Measurements from ENCODE around the gene SH3PXD2A. TPM values are rescaled to one million over a fixed set of nuclear protein-coding genes. Genes with fewer than 3 reads are reported as not detected.

The SH3PXD2A gene
- total RNA-seq, 1 experiment from 2014 or later = 4.5 TPM

DNA sequence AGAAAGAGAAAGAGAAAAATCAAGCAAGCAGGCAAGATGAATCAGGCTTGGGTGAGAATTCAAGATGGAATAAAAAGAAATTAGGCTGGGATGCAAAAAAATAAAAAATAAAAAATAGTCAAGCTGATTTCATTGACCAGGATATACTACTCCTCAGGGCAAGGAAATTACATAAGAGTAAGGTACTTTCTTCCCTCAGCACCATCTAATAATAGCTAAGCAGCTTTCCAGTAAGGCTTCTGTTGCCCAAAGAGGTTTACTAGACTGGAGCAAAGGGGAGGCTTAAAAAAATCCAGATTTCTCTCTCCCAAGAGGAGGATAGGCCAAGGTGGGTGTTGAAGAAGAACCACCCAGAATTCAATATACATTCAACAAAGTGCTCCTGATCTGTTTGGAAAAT is 268.3 kb downstream of the SH3PXD2A start:
- H3K23ac ChIP-seq (ENCODE audit: insufficient read length, low read depth, low read length) = no peak overlapping the region
- no peaks in the 10 kb centered on the region for H3K4me1 ChIP-seq (ENCODE audit: insufficient read depth, low read length)
- no peak overlapping the region for H4K5ac ChIP-seq (ENCODE audit: insufficient read length, low read depth, low read length)
- H3K9ac ChIP-seq (ENCODE audit: extremely low read depth, insufficient read length, low read length) = no peak overlapping the region
- no peaks in the 10 kb centered on the region for H3K79me2 ChIP-seq (ENCODE audit: insufficient read depth, low read length)
- no peaks in the 10 kb centered on the region for H3K27me3 ChIP-seq (ENCODE audit: insufficient read depth, low read length)
- no peak overlapping the region for H2BK12ac ChIP-seq (ENCODE audit: insufficient read length, low read depth, low read length)
- no peak for TF ChIP-seq CTCF (conservative IDR thresholded peaks at IDR 0.05)
- H3K4me2 ChIP-seq (ENCODE audit: insufficient read depth, insufficient read length, low read length) = no peak overlapping the region
- H2BK15ac ChIP-seq (ENCODE audit: low read depth, low read length) = no peak overlapping the region
- H3K4ac ChIP-seq (ENCODE audit: low read depth, low read length) = no peak overlapping the region
- H4K91ac ChIP-seq (ENCODE audit: insufficient read length, low read depth, low read length) = no peak overlapping the region
- H3K79me1 ChIP-seq (ENCODE audit: insufficient read depth, low read depth, low read length, poor library complexity, severe bottlenecking) = no peaks in the 10 kb centered on the region
- Mint-ChIP-seq H3K4me3 (no peak overlapping the region), H3K9me3 (peaks cover 0 to 6% of the 10 kb centered on the region in 2 experiments; a peak in 3 of 5 replicates), H3K27ac (no peak overlapping the region), H3K4me1 (no peaks in the 10 kb centered on the region), H3K36me3 (ENCODE audit: insufficient read depth in 1 of 3, low read depth in 3 of 3) (peaks cover 0 to 4% (median 0%) of the 10 kb centered on the region in 3 experiments; a peak in 1 of 7 replicates), H3K27me3 (ENCODE audit: low read depth) (peaks cover 1% of the 10 kb centered on the region; the same call in 1 of the 2 replicates)
- H3K56ac ChIP-seq (ENCODE audit: insufficient read length, low read depth, low read length) = no peak overlapping the region
- no peak overlapping the region for H4K8ac ChIP-seq (replicated peaks; ENCODE audit: insufficient read length, low read depth, low read length)
- no peak overlapping the region for H3K27ac ChIP-seq (ENCODE audit: insufficient read length, low read depth, low read length)
- no peak overlapping the region for H2AK5ac ChIP-seq (ENCODE audit: insufficient read length, low read length)
- H3T11ph ChIP-seq (ENCODE audit: low read length) = no peak overlapping the region
- no peak overlapping the region for H2BK120ac ChIP-seq (ENCODE audit: low read depth, low read length, poor library complexity, severe bottlenecking)
- no peaks in the 10 kb centered on the region for H3K9me3 ChIP-seq (ENCODE audit: control insufficient read depth, low read depth, low read length)
- H2BK20ac ChIP-seq (ENCODE audit: low read depth, low read length, poor library complexity, severe bottlenecking) = no peak overlapping the region
- no peak for DNase-seq
- H3K18ac ChIP-seq (ENCODE audit: insufficient read length, low read depth, low read length) = no peak overlapping the region
- no peak overlapping the region for H2BK5ac ChIP-seq (ENCODE audit: insufficient read length, low read length)
- no peak overlapping the region for H2AFZ ChIP-seq (ENCODE audit: low read length)
- no peak overlapping the region for H3K14ac ChIP-seq (ENCODE audit: insufficient read depth, low read length)
- H4K20me1 ChIP-seq (ENCODE audit: control insufficient read depth, insufficient read depth, insufficient read length) = no peaks in the 10 kb centered on the region
- H3K23me2 ChIP-seq (ENCODE audit: insufficient read length, low read depth, low read length, poor library complexity, severe bottlenecking) = no peaks in the 10 kb centered on the region

Data from H9 (cell line).